A673 (cell line): ENCODE results near the gene ARHGAP44. TPM values are rescaled to one million over a fixed set of nuclear protein-coding genes. Genes with fewer than 3 reads are reported as not detected.

Source experiments
- BruUV-seq: library from RNA; stranded (reverse); fragments of 400-500 nt; replicated peaks from 2 replicates; lab custom pipeline; 2021; lab: Mats Ljungman, UMichigan
- CTCF ChIA-PET: fragments of 300-600 bp; sonication (Branson Sonifier 250); formaldehyde crosslinking; loops from one replicate; lab custom pipeline; 2022; ENCODE audit warnings: antibody characterized with exemption; lab: Charles Lee
- POLR2A ChIA-PET: fragments of 300-600 bp; sonication (Branson Sonifier 250); formaldehyde crosslinking; loops from one replicate; lab custom pipeline; 2022; ENCODE audit warnings: antibody characterized with exemption; ENCODE audit not compliant: low non-redundant PET; lab: Charles Lee
- DNase-seq: peaks from one replicate; pipeline ENCODE4 v3.0.0-alpha.2; 2015; ENCODE audit warnings: low spot score
- H3K27ac ChIP-seq: fragments of 200-600 bp; sonication (generic); 2 replicates; pipeline ENCODE4 v1.5.1; 2016; ENCODE audit warnings: mixed run types, low read depth, mild to moderate bottlenecking, mixed read lengths, antibody characterized with exemption, low read length; ENCODE audit not compliant: poor library complexity, severe bottlenecking
- H3K27me3 ChIP-seq: fragments of 200-600 bp; sonication (generic); replicated peaks from 2 replicates; pipeline ENCODE4 v1.6.1; 2017; ENCODE audit warnings: mixed run types, low read depth, mild to moderate bottlenecking, mixed read lengths, antibody characterized with exemption, low read length; ENCODE audit not compliant: insufficient read depth, poor library complexity
- H3K36me3 ChIP-seq: fragments of 200-600 bp; sonication (generic); 2 replicates; pipeline ENCODE4 v1.6.1; 2016; ENCODE audit warnings: mixed run types, mild to moderate bottlenecking, mixed read lengths, antibody characterized with exemption, low read length; ENCODE audit not compliant: insufficient read depth, poor library complexity, severe bottlenecking
- H3K4me1 ChIP-seq: fragments of 200-600 bp; sonication (generic); 2 replicates; pipeline ENCODE4 v1.6.1; 2017; ENCODE audit warnings: mixed run types, mild to moderate bottlenecking, mixed read lengths, antibody characterized with exemption, low read length; ENCODE audit not compliant: insufficient read depth, poor library complexity, severe bottlenecking
- H3K4me3 ChIP-seq: fragments of 200-600 bp; sonication (generic); 2 replicates; pipeline ENCODE4 v1.5.1; 2016; ENCODE audit warnings: low read depth, mixed run types, mild to moderate bottlenecking, mixed read lengths, low read length; ENCODE audit not compliant: poor library complexity, severe bottlenecking
- H3K9me3 ChIP-seq: fragments of 200-600 bp; sonication (generic); 2 replicates; pipeline ENCODE4 v1.6.1; 2016; ENCODE audit warnings: mixed run types, low read depth, mild to moderate bottlenecking, mixed read lengths, antibody characterized with exemption, low read length; ENCODE audit not compliant: poor library complexity, severe bottlenecking
- CTCF ChIP-seq: fragments of 300-800, 200-600 bp; sonication (generic); conservative IDR thresholded peaks from 2 replicates; pipeline ENCODE4 v1.5.1; 2017; ENCODE audit warnings: low read depth, mild to moderate bottlenecking, antibody characterized with exemption, low read length, moderate library complexity, mixed read lengths
- EZH2 ChIP-seq: fragments of 200-600 bp; sonication (generic); IDR thresholded peaks from 2 replicates; pipeline ENCODE4 v1.6.1; 2017; ENCODE audit warnings: borderline replicate concordance, low read depth, mild to moderate bottlenecking, mixed read lengths, antibody characterized with exemption, low read length; ENCODE audit not compliant: poor library complexity, severe bottlenecking
- intact Hi-C: fragments of 100-400 bp; cut with micrococcal nuclease; formaldehyde crosslinking; loops from one replicate; pipeline ENCODE4 v1.10.0; 2022; ENCODE audit not compliant: unreplicated experiment
- total RNA-seq: library from RNA; stranded (reverse); gene quantifications from 2 replicates; pipeline ENCODE4 v1.2.3, GENCODE V29; 2021

Gene ARHGAP44
- total RNA-seq, 1 experiment from 2014 or later, result 0.49 TPM

- DNase-seq, result no peak
- TF ChIP-seq CTCF (no peak), EZH2 (no peak)
- CTCF ChIA-PET, result no interaction called here
These were observed 216.2 kb downstream of the ARHGAP44 start for GRCh38 chr17:13005530-13005929.

DNA sequence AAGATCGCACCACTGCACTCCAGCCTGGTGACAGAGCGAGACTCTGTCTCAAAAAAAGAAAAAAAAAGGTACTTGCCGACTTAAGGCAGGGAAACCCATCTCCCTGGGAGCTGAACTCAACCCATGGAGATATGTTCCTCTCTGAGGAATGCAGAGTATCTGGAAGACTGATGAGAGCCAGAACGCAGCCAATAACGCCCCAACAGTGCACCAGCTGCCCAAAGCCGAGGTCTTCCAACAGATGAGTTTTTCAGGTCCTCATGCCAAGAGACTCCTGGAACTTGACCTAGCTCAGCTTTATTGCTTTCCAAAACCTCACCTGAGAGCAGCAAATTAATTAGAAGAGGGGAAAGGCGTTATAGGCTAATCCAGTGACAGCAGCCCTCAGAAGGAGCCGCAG lies 219.2 kb downstream of the ARHGAP44 start:
- TF ChIP-seq CTCF (no peak), EZH2 (no peak)
- BruUV-seq, result no TSS peak
- Histone ChIP-seq H3K4me1 (no peaks in the 10 kb centered on the region), H3K36me3 (peaks cover 49% of the 10 kb centered on the region), H3K9me3 (no peaks in the 10 kb centered on the region), H3K27me3 (no peaks in the 10 kb centered on the region), H3K27ac (no peak overlapping the region), H3K4me3 (no peak overlapping the region)
- ChIA-PET POLR2A (no interaction called here), CTCF (no interaction called here)
- intact Hi-C loops, result loop anchor here (10.0 kb wide), 1 partner anchor 264 kb away; no protein-coding TSS in a partner anchor
- DNase-seq, result no peak

More at GRCh38 chr17:13005530-13005929, 216.2 kb downstream of the ARHGAP44 start:
- intact Hi-C loops, result loop anchor here (10.0 kb wide), 1 partner anchor 261 kb away; no protein-coding TSS in a partner anchor
- Histone ChIP-seq H3K36me3 (peaks cover 44% of the 10 kb centered on the region), H3K4me3 (no peak overlapping the region), H3K27me3 (no peaks in the 10 kb centered on the region), H3K4me1 (peaks cover 10% of the 10 kb centered on the region), H3K27ac (no peak overlapping the region), H3K9me3 (no peaks in the 10 kb centered on the region)
- POLR2A ChIA-PET, result no interaction called here
- BruUV-seq, result no TSS peak

DNA sequence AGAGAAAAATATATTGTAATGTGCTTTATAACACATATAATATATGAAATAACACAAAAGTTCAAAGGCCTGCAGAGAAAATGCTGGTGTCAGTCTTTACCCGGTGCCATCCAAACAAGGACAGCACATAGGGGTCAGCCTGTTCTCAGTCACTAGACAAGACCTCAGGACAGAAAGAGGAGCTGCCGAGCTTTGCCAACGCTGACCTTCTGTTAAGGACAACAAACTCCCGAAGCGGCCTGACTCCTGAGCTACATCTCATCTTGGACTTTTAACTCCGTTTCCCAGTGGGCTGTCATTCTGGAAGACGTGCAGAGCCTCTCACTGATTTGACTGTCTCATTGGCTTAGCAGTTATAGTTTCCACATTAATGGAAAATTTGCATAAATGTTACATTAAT lies 221.7 kb downstream of the ARHGAP44 start:
- POLR2A ChIA-PET, result no interaction called here
- CTCF ChIA-PET, result no interaction called here
- intact Hi-C loops, result no loop called here
- H3K4me1 ChIP-seq, result no peaks in the 10 kb centered on the region
- H3K4me3 ChIP-seq, result no peak overlapping the region
- H3K36me3 ChIP-seq, result peaks cover 58% of the 10 kb centered on the region
- TF ChIP-seq CTCF (no peak), EZH2 (no peak)
- DNase-seq, result no peak
- no peaks in the 10 kb centered on the region for H3K27me3 ChIP-seq
- no TSS peak for BruUV-seq
- H3K9me3 ChIP-seq, result no peaks in the 10 kb centered on the region
- no peak overlapping the region for H3K27ac ChIP-seq
